GM21723 (cell line): Measurements from ENCODE around the gene NACA.
"Not testable (repeated sequence)": the region's sequence is repeated elsewhere in the genome, so short reads cannot be mapped to it uniquely, and the experiment has no call there.

Source experiments
- ATAC-seq: cut with Tn5 transposase; IDR thresholded peaks from one replicate; pipeline ENCODE4 v1.9.1; 2021; ENCODE audit warnings: mild to moderate bottlenecking, moderate library complexity; ENCODE audit not compliant: unreplicated experiment

Gene NACA

DNA sequence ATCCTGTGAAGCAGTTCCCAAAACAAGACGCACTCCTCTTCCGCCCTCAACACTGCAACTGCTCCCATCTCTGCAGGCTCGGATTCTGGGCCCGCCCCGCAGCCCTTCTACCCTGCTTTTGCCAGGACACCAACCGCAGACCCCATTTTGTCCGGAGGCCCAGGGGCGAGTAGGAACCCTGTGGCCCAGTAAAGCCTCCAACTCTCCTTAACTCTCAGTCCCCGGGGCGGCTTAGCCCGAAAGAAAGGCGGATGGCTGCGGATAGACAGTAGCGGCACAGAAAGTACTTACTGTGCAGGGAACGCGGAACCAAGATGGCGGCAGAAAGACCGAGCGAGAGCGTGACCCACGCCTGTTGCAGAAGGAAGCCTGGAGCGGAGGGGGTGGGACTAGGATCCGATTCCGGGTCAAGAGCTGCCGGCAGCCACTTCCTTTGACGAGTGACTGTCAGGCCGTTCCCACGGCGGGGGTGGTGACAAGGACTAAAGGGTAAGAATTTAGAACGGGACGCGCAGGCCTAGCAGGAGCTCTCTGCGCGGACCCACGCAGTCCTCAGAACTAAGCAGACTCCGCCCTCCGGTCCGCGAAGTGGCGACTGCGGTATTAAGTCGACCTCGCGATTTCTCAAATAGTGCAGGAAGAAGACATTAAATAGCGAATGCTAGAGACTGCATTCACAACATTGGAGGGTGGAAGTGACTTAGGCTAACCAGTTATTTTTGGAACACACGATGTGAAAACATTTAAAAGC is at the start of gene NACA:
Gene NACA (minus strand): TSS at position 328 of the 751 bp plus-strand sequence. CDS start 778 bp downstream, outside the sequence.
- ATAC-seq, result peak; percentile 95

DNA sequence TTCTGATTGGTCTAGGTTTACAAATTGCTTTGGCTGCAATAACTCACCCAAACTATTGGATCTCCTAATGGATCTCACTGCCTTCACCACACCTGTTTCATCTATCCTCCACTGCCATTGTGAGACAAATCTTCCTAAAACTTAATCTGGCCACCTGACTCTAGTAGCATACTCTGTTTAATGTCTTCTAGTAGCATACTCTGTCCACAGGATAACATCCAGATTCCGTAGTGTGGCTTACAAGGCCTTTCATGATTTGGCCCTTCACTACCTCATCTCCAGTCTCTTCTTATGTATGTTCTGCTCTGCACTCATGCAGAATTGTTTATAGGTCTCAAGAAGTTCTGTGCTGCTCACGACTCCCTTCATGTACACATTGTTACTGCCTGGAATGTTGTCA is 48.0 kb upstream of the NACA start:
- ATAC-seq, result no peak

DNA sequence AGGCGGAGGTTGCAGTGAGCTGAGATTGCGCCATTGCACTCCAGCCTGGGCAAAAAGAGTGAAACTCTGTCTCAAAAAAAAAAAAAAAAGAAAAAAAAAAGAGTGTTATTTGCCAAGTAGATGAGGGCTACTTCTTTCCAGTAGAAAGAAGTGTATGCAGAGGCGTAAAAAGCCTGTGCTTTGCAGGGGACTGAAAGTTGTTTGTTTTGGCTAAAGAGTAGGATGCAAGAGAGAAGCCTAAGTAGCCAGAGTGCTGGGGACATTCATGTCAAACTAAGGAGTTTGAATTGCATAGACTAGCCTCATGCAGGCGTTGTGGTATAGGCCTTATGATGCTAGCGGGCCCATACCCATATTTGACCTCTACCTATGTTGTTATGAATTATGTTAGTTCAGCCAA is 47.5 kb upstream of the NACA start:
- ATAC-seq, result no peak

DNA sequence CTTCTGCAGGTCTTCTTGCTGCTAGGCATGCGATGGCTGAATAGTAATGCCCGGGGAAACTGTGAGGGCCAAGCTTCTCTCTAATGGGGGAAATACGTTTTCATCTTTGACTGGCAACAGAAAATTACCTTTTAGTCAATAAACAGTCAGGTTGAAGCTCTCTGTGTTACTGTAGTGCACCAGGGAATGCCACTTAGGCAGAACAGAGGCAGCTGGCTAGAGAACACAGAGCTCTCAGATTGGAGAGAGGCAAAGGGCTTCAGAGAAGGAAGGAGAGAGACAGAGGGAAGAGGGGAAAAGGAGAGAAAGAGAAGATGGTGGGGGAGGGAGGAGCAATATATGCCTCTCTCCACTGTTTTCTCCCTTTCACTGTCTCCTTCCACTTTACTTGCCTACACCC is 44.8 kb upstream of the NACA start:
- no peak for ATAC-seq

DNA sequence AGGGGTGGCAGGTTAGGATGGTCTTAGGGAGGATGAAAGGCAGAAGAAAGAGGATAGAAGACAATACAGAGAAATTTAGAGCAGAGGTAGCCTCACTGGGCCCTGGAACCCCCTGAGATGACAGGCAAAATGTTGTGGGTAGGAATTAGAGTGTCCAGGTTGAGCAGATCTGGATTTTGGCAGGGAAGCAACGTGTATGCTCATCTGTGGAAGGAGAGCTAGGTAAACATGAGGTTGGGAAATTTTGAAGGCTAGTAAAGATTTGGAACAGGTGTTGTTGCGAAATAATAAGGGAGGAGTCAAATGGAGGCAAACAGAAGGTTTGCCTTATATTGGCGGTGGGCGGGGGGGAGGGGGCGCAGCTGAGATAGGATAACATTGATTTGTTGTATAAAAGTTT is 43.3 kb upstream of the NACA start:
- no peak for ATAC-seq

DNA sequence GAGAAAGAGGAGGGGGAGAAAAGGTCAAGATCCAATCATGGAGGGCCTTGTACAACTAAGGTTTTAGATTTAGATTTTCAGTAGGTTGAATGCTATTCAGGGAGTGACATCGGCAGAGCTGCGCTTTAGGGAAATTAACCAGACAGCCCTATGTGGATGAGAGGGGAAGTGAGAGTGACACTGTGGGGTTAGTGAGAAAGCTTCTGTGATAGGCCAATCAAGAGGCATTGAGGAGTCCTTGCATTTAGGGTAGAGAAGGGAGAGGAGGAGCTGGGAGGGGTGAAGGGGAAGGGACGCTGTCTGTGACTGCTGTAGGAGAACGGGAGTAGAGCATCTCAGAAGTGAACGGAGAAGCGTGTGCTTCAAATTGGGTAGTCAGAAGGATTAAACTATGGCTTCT is 41.4 kb upstream of the NACA start:
- peak; percentile 99 for ATAC-seq

DNA sequence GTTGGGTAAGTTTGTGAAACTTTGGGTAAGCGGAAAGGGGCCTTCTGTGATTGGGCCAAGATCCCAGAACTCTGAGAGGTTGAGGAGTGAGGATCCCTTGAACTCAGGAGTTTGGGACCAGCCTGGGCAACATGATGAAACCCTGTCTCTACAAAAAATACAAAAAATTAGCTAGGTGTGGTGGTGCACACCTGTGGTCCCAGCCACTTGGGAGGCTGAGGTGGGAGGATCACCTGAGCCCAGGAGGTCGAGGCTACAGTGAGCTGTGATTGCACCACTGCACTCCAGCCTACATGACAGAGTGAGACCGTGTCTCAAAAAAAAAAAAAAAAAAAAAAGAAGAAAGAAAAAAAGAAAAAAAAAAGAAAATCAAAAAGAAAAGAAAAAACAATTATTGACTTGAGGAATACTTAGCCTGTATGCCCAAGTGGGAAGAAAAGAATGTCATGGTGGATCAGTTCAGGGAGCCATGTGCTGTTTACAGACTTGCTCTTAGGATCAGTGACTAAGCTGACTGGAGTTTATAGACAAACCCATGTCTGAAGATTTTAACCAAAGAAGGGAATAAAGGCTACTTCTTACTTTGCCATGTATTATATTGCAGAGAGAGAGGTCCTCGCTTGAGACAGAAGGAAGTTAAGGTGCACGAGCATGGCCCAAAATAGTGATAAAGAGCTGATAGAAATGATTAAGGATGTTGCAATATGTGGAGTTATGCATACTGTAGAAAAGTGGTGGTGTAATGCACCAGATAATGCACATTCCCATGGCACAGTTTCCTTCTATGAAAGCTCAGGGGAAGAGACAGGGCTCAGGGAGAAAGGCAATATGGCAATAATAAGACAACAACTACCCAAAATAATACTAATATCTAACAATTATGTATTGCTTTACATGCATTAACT is 38.9 kb upstream of the NACA start:
- ATAC-seq, result no peak

DNA sequence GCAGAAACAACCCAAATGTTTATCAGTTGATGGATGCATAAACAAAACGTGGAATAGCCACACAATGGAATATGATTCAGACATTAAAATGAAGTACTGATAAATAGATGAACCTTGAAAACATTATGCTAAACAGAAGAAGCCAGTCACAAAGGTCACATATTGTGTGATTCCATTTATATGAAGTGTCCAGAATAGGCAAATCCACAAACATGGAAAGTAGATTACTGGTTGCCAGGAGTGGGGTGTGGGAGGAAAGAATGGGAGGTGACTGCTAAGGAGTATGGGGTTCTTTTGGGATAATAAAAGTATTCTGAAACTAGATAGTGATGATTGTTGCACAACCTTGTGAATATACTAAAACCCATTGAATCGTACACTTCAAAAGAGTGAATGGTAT is 36.7 kb upstream of the NACA start:
- ATAC-seq, result no peak

DNA sequence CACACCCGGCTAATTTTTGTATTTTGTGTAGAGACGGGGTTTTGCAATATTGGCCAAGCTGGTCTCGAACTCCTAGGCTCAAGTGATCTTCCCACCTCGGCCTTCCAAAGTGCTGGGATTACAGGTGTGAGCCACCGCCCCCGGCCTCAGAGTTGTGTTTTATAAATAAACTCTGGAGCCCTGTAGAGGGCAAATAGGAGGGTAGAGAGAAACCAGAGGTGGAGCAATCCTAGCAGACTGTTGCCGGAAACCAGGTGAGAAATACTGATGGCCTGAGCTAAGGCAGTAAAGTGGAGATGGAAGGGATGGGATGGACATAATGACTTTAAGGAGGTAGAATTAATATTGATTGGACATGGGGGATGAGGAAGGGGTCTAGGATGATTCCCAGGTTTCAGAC is 35.4 kb upstream of the NACA start:
- no peak for ATAC-seq

DNA sequence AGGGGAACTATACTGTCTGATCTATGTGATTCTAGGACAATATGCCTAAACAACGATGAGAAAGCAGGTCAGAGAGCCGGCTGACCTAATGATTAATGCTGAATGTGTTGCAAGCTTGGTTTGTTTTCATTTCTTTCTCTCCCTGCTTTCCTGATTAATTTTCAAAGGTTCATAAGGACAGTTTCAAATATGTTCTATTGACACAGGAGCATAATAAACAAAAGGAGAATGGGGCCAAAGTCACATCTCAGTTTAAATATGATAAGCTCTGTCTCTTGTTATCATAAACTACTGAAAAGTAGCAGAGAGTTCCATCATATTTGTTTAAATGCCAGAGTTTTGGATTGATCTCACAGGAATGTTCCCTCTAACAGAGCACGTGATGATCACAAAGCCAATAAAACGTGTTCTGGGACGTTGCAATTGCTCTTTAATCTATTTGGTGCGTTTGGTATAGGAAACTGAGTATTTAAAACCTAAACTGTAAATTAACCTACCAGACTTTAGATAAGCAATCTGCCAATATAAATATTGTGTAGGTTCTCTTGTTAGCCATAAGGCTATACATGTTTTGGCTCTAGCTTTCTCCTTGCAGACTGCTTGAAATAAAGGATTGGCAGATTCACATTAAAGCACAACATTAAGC is 34.3 kb upstream of the NACA start:
- no peak for ATAC-seq

DNA sequence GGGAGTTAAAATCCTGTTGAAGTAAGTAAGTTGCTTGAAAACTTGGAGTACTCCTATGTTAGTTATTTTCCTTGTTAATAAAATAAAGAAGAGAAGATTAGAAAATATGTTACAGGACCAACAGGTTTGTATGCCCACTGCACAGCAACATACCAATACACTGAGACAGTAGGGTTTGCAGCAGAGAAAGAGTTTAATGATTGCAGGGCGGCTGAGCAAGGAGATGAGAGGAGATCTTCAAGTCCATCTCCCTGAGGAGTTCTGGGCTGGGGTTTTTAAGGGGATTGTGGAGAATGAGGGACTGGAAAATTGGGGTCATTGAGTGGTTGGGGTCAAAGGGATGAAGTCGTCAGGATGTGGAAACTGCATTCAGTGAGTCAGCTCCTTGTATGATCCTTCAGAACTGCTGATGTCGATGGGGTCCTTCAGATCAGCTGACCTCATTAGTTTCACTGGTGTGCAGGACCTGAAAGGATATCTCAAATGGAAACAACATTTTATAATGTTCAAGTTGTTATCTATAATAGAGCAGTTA is 33.7 kb upstream of the NACA start:
- no peak for ATAC-seq

DNA sequence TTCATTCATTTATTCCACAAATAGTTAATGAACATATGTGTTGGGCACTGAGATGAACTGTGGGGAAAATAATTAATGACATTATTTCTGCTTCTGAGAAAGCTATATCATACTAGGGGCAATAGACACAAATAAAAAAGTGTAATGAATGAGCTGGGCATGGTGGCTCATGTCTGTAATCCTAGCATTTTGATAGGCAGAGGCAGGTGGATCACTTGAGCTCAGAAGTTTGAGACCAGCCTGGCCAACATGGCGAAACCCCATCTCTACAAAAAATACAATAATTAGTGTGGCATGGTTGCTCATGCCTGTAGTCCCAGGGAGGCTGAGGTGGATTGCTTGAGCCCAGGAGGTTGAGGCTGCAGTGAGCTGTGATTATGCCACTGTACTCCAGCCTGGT is 32.9 kb upstream of the NACA start:
- ATAC-seq, result not testable (repeated sequence)

DNA sequence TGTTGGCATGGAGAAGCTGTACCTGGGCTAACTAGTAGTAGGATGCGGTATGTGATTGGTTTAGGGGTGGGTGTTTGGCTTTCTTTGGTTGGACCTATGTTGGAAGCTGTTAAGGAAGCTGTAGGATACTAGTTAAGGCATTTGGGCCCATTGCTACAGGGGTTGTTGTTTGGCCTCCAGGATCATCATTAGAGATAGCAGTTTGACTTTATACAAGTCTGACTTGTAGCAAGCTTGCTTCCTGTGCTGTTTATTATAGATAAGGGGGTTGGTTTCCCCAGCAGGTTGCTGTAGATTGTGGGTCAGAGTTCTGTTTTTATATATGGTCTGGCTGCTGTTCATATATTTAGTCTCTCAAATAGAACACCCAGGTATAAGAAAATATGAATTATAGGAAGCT is 28.5 kb upstream of the NACA start:
- no peak for ATAC-seq

DNA sequence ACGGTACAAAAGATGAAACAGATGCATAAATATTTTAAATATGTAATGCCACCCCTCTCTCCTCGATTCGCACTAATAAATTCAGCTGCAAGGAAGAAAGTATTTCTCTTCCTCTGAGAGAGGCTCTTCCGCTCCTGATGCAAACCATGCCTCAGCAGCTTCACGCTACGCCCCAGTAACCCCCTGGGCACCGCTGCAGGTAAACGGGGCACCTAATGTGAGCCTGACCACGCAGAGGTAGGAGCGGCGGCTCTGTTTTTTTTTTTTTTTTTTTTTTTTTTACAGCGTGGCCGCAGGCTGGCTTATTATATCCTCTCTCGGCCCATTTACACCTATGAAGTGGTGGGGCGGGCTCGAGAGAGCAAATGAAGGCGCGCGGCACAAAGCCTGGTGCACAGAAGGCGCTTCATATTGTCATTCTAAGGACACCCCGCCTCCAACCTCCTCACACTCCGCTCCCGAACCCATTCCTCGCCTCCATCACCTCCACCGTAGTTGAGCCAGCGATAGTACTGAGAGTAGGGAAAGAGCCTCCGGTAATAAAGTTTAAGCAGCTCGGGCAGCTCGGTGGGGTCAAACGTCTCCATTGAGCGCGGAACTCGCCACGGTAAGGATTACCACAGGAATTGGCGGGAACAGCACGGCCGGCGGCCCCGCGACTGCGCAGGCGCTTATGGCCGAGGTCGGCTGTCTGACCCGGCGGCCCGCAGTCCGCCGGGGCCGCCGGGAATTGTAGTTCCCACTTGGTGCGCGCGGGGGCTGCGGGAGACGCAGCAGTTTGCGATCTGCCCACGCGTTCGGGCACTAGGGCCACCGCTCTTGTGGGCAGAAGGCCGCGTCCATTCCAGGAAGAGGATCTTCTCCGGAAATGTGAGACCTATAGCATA is 26.9 kb upstream of the NACA start, which contains the start of gene PRIM1:
Gene PRIM1 (minus strand): TSS at position 612 of the 887 bp plus-strand sequence. CDS start 25 bp downstream, at position 587.
- peak; percentile 69 for ATAC-seq

DNA sequence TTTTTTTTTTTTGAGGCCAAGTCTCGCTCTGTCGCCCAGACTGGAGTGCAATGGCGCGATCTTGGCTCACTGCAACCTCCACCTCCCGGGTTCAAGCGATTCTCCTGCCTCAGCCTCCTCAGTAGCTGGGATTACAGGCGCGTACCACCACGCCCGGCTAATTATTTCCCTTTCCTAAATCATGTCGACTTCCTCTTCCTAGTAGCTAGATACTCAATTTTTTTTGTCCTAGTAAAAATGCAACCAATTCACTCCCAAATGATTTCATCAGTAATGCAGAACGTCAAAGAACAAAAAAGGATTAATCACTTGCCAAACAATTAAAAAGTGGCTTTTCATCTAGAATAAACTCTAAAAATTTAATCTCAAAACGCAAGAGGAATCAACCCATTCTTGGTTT is 25.5 kb upstream of the NACA start:
- not testable (repeated sequence) for ATAC-seq

DNA sequence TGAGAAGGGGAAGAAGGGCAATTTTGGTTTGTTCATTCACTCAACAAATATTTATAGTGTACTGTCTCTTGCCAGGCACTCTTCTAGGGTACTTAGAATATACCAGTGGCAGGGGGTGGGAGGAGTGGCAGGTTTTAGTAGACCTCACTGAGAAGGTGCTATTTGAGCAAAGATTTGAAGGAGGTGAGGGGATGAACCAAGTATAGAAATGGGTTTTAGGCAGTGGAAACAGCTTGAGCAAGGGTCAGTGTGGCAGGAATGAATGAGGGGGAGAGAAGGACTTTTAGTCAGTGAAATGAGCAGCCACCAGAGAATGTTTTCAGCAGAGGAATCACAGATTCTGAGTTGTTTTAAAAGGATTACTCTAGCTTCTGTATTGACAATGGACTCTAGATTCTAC is 24.8 kb upstream of the NACA start:
- ATAC-seq, result no peak

DNA sequence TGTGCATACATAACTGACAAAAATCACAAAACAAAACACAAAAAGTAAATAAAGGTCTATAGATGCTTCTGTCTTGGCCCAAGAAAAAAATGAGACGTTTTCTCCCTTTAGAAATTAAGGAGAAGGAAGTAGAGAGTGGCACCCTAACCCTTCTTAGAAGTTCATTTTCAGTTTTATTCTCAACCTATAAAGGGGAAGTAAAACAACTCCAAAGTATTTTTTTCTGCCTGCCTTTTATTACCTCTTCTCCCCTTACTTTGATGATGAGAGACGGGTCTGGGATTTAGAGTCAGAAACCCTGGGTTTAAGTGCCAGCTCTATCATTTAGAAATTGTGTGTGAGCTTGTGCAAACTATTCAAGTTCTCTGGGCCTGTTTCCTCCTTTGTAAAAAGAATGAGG is 24.3 kb upstream of the NACA start:
- no peak for ATAC-seq

DNA sequence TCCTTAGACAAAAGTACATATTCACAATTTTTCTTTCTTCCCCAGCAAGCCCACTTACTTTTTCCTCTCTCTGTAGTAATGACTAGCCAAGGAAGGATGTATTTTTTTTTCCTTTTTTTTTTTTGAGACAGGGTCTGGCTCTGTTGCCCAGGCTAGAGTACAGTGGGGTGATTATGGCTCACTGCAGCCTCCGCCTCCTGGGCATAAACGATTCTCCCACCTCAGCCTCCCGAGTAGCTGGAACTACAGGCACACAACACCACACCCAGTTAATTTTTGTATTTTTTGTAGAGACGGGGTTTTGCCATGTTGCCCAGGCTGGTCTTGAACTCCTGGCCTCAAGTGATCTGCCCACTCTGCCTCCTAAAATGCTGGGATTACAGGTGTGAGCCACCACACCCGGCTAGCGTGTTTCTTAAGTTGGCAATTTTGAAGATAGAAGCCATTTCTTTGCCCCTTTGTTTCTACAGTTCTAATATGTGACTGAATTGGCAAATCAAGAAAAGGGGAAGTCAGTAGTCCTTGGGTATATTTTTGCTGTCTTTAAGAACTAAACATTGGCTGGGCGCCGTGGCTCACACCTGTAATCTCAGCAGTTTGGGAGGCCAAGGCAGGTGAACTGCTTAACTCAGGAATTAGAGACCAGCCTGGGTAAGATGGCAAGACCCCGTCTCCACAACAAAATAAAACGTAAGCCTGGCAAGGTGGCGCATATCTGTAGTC is 3.2 kb upstream of the NACA start:
- no peak for ATAC-seq

DNA sequence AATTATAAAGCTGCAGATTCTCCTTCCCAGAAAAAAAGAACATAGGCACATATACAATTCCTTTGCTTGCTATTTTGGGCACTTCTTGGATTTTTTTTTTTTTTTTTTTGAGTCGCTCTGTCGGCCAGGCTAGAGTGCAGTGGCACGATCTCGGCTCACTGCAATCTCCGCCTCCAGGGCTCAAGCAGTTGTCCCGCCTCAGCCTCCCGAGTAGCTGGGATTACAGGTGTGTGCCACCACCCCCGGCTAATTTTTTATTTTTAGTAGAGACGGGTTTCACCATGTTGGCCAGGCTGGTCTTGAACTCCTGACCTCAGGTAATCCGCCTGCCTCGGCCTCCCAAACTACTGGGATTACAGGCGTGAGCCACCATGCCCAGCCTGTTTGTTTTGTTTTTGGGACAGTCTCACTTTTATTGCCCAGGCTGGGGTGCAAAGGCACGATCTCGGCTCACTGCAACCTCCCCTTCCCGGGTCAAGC is 1.1 kb upstream of the NACA start:
- ATAC-seq, result not testable (repeated sequence)
